Peyer's patch (tissue), 4 donors: Measurements from ENCODE around the gene OTULINL. TPM values are rescaled to one million over a fixed set of nuclear protein-coding genes. Genes with fewer than 3 reads are reported as not detected.

ENCODE experiments used
- DNase-seq, 3 donors: peaks; one replicate each; pipeline ENCODE4 v3.0.0-alpha.2; 2017 to 2019
- H3K27ac ChIP-seq, 4 donors: fragments of 200-600 bp; sonication (generic); one replicate each; pipeline ENCODE4 v1.5.1; 2016 to 2019
- H3K27me3 ChIP-seq, 2 donors: fragments of 200-600 bp; sonication (generic); one replicate each; pipeline ENCODE4 v1.5.1; 2019
- H3K36me3 ChIP-seq, 3 donors: fragments of 200-600 bp; sonication (generic); one replicate each; pipeline ENCODE4 v1.5.1; 2016 to 2019
- H3K4me1 ChIP-seq, 4 donors: fragments of 200-600 bp; sonication (generic); one replicate each; pipeline ENCODE4 v1.5.1; 2016 to 2019
- H3K4me3 ChIP-seq, 4 donors: fragments of 200-600 bp; sonication (generic); 1 replicate in 3 of 4; 2 replicates in 1 of 4; pipeline ENCODE4 v1.5.1; 2016 to 2019; ENCODE audit warnings: mild to moderate bottlenecking in 1 of 4
- H3K9me3 ChIP-seq, 4 donors: fragments of 200-600 bp; sonication (generic); one replicate each; pipeline ENCODE4 v1.5.1; 2016 to 2019; ENCODE audit warnings: mild to moderate bottlenecking in 1 of 4
- POLR2A ChIP-seq, 2 donors: fragments of 450-650 bp; IDR thresholded peaks; one replicate each; pipeline ENCODE4 v1.5.1; 2017; ENCODE audit warnings: antibody characterized with exemption in 2 of 2, mild to moderate bottlenecking in 2 of 2, moderate library complexity in 2 of 2
- total RNA-seq, 4 donors: library from RNA; depleted of rRNA; stranded (reverse); fragments of >200 nt; gene quantifications; one replicate each; pipeline ENCODE4 v1.1.0, GENCODE V29; 2016
- TF ChIP-seq, protein P1 (sequence below), 6 experiments: fragments of 450-650 bp in 4 of 6; fragments of 200-600 bp in 2 of 6; sonication (generic) in 1 of 6; IDR thresholded peaks; one replicate each; pipeline ENCODE4 v1.5.1; 2017 to 2019; ENCODE audit warnings: antibody characterized with exemption in 6 of 6, mild to moderate bottlenecking in 3 of 6, moderate library complexity in 1 of 6

Gene OTULINL
- total RNA-seq, 4 donors from 2014 or later = 18.9 to 33.0 (median 28.8) TPM

DNA sequence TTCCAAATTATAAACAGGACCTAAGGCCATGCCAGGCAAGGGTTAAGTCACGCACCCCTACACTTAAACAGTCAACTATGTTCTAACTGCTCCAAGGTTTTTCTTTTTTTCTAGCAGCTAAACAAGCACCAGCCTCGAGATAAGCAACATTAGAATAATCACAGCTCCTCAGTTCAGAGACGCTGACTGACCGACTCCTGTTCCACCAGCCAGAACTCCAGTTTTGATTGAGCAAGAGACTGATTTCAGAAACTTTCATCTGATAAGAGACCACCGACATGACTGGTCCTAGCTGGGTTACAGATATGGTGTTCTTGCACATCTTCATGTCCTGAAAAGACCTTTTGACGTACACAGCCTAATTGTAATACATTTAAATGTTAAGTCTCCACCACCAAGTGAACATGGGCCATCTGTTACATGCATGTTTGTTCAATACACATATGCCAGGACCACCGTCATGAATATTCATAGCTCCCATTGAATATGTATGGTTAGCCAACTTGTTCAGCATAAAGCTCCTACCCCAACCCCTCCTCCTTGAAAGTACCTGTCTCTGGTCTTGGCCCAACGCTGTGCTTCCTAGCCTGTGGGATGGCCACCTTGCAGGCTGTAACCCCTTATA is 23.7 kb upstream of the OTULINL start:
- Histone ChIP-seq H3K36me3 (no peaks in the 10 kb centered on the region), H3K27me3 (no peaks in the 10 kb centered on the region), H3K9me3 (no peaks in the 10 kb centered on the region), H3K4me1 (peaks cover 0 to 29% (median 0%) of the 10 kb centered on the region in 4 donors), H3K4me3 (no peak overlapping the region), H3K27ac (peak overlapping the region in 2 of 4 donors; percentile 17 to 63)
- no peak for DNase-seq
- TF ChIP-seq POLR2A (IDR thresholded peaks at IDR 0.05) = no peak
- TF ChIP-seq, protein P1, sequence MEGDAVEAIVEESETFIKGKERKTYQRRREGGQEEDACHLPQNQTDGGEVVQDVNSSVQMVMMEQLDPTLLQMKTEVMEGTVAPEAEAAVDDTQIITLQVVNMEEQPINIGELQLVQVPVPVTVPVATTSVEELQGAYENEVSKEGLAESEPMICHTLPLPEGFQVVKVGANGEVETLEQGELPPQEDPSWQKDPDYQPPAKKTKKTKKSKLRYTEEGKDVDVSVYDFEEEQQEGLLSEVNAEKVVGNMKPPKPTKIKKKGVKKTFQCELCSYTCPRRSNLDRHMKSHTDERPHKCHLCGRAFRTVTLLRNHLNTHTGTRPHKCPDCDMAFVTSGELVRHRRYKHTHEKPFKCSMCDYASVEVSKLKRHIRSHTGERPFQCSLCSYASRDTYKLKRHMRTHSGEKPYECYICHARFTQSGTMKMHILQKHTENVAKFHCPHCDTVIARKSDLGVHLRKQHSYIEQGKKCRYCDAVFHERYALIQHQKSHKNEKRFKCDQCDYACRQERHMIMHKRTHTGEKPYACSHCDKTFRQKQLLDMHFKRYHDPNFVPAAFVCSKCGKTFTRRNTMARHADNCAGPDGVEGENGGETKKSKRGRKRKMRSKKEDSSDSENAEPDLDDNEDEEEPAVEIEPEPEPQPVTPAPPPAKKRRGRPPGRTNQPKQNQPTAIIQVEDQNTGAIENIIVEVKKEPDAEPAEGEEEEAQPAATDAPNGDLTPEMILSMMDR (IDR thresholded peaks at IDR 0.05) = no peak

DNA sequence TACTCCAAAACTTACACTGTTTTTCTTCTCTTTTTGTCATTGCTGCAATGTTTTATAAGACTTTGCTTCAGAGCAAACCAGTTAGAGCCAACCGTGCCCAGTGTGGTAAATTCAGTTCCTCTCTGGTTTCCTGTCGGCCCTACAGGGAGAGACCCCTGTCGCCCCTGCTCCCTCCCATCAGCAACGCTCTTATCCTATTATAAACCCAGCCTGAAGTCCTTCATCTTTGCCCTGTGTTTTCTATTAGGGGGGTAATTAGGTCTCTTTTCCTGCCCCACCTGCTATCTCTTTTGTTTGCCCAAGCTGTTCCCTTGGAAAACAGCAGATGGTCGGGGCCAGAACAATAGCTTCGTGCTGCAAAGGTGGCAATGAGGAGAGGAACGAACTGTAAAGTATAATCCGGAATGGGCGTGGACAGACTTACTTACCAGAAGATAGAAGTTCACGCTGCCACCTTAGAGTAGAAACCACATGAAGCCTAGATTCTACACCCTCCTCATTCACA is 21.4 kb upstream of the OTULINL start:
- no peaks in the 10 kb centered on the region for H3K36me3 ChIP-seq
- no peak for TF ChIP-seq POLR2A (IDR thresholded peaks at IDR 0.05)
- TF ChIP-seq, protein P1 (IDR thresholded peaks at IDR 0.05) = no peak
- peaks cover 0 to 29% (median 0%) of the 10 kb centered on the region in 4 donors for H3K4me1 ChIP-seq
- H3K27ac ChIP-seq = peak overlapping the region in 2 of 4 donors; percentile 57 to 70
- DNase-seq = peak in 2 of 3 donors; percentile 61 to 64
- no peaks in the 10 kb centered on the region for H3K27me3 ChIP-seq
- no peak overlapping the region for H3K4me3 ChIP-seq
- no peaks in the 10 kb centered on the region for H3K9me3 ChIP-seq

DNA sequence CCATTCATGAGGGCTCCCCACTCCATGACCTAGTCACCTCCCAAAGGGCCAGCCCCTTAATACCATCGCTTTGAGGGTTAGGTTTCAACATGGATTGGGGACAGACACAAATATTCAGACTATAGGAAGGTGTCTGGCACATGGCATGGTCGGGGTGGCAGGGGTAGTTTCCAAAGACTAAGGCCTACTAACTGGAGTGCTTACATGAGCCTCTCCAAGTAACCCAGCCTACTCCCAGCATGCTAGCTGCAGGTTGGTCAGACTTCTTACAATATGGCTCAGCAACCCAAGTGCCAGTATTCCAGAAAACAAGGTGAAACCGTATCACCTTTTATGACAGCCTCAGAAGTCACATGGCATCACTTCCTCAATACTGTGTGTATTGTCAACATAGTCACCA is 19.9 kb upstream of the OTULINL start:
- H3K27ac ChIP-seq = no peak overlapping the region
- H3K4me1 ChIP-seq = peaks cover 0 to 23% (median 0%) of the 10 kb centered on the region in 4 donors
- TF ChIP-seq POLR2A (IDR thresholded peaks at IDR 0.05) = no peak
- TF ChIP-seq, protein P1 (IDR thresholded peaks at IDR 0.05) = no peak
- no peak overlapping the region for H3K4me3 ChIP-seq
- no peaks in the 10 kb centered on the region for H3K27me3 ChIP-seq
- no peaks in the 10 kb centered on the region for H3K36me3 ChIP-seq
- no peak for DNase-seq
- H3K9me3 ChIP-seq = no peaks in the 10 kb centered on the region

DNA sequence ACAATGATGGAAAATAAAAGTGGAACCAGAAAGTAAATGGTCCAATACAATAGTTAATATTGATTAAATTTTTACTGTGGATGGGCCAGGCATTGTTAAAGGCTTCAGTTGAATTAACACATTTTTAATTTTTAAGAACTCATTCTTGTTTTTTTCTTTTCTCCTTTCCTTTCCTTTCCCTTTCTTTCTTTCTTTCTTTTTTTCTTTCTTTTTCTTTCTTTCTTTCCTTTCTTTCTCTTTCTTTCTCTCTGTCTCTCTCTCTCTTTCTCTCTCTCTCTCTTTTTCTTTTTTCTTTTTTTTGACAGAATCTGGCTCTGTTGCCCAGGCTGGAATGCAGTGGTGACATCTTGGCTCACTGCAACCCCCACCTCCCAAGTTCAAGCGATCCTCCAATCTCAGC is 13.3 kb upstream of the OTULINL start:
- DNase-seq = no peak
- Histone ChIP-seq H3K27ac (no peak overlapping the region), H3K4me1 (no peaks in the 10 kb centered on the region), H3K27me3 (no peaks in the 10 kb centered on the region), H3K36me3 (no peaks in the 10 kb centered on the region), H3K9me3 (no peaks in the 10 kb centered on the region), H3K4me3 (no peak overlapping the region)
- no peak for TF ChIP-seq POLR2A (IDR thresholded peaks at IDR 0.05)
- TF ChIP-seq, protein P1 (IDR thresholded peaks at IDR 0.05) = no peak

DNA sequence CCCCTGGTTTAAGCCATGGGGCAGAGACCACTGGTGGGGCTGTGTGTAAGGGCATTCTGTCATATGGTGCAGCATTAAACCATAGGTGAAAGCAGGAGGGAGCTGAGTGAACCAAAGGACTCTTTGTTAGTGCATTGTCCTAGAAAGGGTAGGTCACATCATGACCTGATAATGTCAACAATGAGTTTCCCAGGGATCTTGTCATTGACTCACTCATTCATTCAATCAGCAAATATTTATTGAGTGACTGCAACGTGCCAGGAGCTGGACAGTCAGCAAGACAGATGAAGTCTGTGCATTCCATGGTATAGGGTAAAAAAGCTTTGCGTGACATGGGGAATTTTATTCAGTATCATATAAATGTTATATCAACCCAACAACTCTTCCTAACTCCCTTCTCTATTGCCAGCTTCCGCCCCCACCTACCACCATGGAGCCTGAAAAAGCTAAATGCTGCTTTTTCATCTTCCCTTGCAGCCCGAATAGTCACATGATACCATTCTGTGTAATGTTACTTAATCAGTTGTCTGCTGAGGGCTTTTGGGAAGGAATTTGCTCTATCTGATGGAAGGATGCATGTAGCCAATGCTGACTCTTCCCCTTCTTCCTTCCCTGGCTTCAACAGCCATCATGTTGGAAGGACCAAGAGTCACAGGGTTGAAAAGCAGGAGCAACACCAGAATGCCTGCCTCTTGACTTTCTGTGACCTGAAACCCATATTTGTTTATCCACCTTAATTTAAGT is 11.5 kb upstream of the OTULINL start:
- TF ChIP-seq POLR2A (IDR thresholded peaks at IDR 0.05) = no peak
- TF ChIP-seq, protein P1 (IDR thresholded peaks at IDR 0.05) = no peak
- Histone ChIP-seq H3K9me3 (no peaks in the 10 kb centered on the region), H3K27ac (no peak overlapping the region), H3K36me3 (no peaks in the 10 kb centered on the region), H3K27me3 (no peaks in the 10 kb centered on the region), H3K4me1 (no peaks in the 10 kb centered on the region), H3K4me3 (no peak overlapping the region)
- no peak for DNase-seq
